DLD1 (cell line): ENCODE data around the gene DCHS1.
"Not testable (repeated sequence)": the region's sequence is repeated elsewhere in the genome, so short reads cannot be mapped to it uniquely, and the experiment has no call there.

Experiments
- in situ Hi-C: cut with HindIII; loops from 2 replicates; pipeline ENCODE4 v1.10.0; 2017; ENCODE audit warnings: low sequenced_read_pairs

The DCHS1 gene

GRCh38 chr11:6655790-6656583 is at the start of gene DCHS1:
Gene DCHS1 (minus strand): TSS chr11:6655809. CDS start chr11:6641613, 14,196 bp downstream.
- in situ Hi-C loops: no loop called here

GRCh38 chr11:6703247-6704063 is 47.8 kb upstream of the DCHS1 start:
- in situ Hi-C loops: no loop called here

- in situ Hi-C loops: not testable (repeated sequence)
Observed at GRCh38 chr11:6701955-6702354, 46.3 kb upstream of the DCHS1 start.

- in situ Hi-C loops: no loop called here
Observed at GRCh38 chr11:6695377-6695776, 39.8 kb upstream of the DCHS1 start.

- in situ Hi-C loops: no loop called here
Observed at GRCh38 chr11:6694229-6694535, 38.6 kb upstream of the DCHS1 start.

- in situ Hi-C loops: no loop called here
Observed at GRCh38 chr11:6693342-6694228, 38.0 kb upstream of the DCHS1 start.

- in situ Hi-C loops: no loop called here
Observed at GRCh38 chr11:6692128-6692527, 36.5 kb upstream of the DCHS1 start.

- in situ Hi-C loops: not testable (repeated sequence)
Observed at GRCh38 chr11:6690431-6691132, 35.0 kb upstream of the DCHS1 start.

GRCh38 chr11:6687876-6688275 is 32.3 kb upstream of the DCHS1 start:
- in situ Hi-C loops: no loop called here

- in situ Hi-C loops: no loop called here
Observed at GRCh38 chr11:6686006-6686405, 30.4 kb upstream of the DCHS1 start.

GRCh38 chr11:6684068-6684467 is 28.5 kb upstream of the DCHS1 start:
- in situ Hi-C loops: not testable (repeated sequence)

GRCh38 chr11:6682936-6683861 is 27.6 kb upstream of the DCHS1 start, which contains the start of gene MRPL17:
Gene MRPL17 (minus strand): TSS chr11:6683340. CDS start chr11:6683296, 44 bp downstream.
- in situ Hi-C loops: no loop called here

GRCh38 chr11:6682591-6682935 is 27.0 kb upstream of the DCHS1 start:
- in situ Hi-C loops: no loop called here

GRCh38 chr11:6681949-6682348 is 26.3 kb upstream of the DCHS1 start:
- in situ Hi-C loops: no loop called here

GRCh38 chr11:6681505-6681904 is 25.9 kb upstream of the DCHS1 start:
- in situ Hi-C loops: no loop called here

- in situ Hi-C loops: no loop called here
Observed at GRCh38 chr11:6677018-6677417, 21.4 kb upstream of the DCHS1 start.

GRCh38 chr11:6674862-6675261 is 19.3 kb upstream of the DCHS1 start:
- in situ Hi-C loops: no loop called here

- in situ Hi-C loops: no loop called here
Observed at GRCh38 chr11:6674219-6674597, 18.6 kb upstream of the DCHS1 start.

GRCh38 chr11:6673523-6674218 is 18.1 kb upstream of the DCHS1 start:
- in situ Hi-C loops: no loop called here
